GM18907 (cell line): Measurements from ENCODE around the gene DUOX1.

ENCODE experiments used
- ATAC-seq: cut with Tn5 transposase; IDR thresholded peaks from one replicate; pipeline ENCODE4 v1.9.1; 2021; ENCODE audit warnings: mild to moderate bottlenecking, moderate library complexity; ENCODE audit not compliant: unreplicated experiment

The DUOX1 gene

GRCh38 chr15:45185903-45186770, 56.3 kb downstream of the DUOX1 start:
- ATAC-seq, result no peak

GRCh38 chr15:45186771-45187577, 57.2 kb downstream of the DUOX1 start:
- no peak for ATAC-seq

- no peak for ATAC-seq
Observed at GRCh38 chr15:45187578-45187893, 57.7 kb downstream of the DUOX1 start.

- ATAC-seq, result no peak
Observed at GRCh38 chr15:45187894-45188830, 58.4 kb downstream of the DUOX1 start, which contains the start of gene SHF. TSS of gene SHF (minus strand) at chr15:45187966. CDS start at chr15:45187951, 15 bp downstream.

GRCh38 chr15:45197512-45197911, 67.7 kb downstream of the DUOX1 start:
- ATAC-seq, result no peak

- peak; percentile 71 for ATAC-seq
Observed at GRCh38 chr15:45198337-45199135, 68.7 kb downstream of the DUOX1 start.

GRCh38 chr15:45199136-45199810, 69.5 kb downstream of the DUOX1 start:
- peak; percentile 20 for ATAC-seq

- peak; percentile 52 for ATAC-seq
Observed at GRCh38 chr15:45200001-45200798, 70.4 kb downstream of the DUOX1 start.

GRCh38 chr15:45200799-45201556, 71.2 kb downstream of the DUOX1 start:
- peak; percentile 16 for ATAC-seq

- ATAC-seq, result no peak
Observed at GRCh38 chr15:45201557-45201859, 71.7 kb downstream of the DUOX1 start.

GRCh38 chr15:45201869-45202268, 72.1 kb downstream of the DUOX1 start:
- no peak for ATAC-seq

- ATAC-seq, result no peak
Observed at GRCh38 chr15:45203182-45203581, 73.4 kb downstream of the DUOX1 start.

GRCh38 chr15:45205192-45205591, 75.4 kb downstream of the DUOX1 start:
- ATAC-seq, result no peak

- no peak for ATAC-seq
Observed at GRCh38 chr15:45212493-45212892, 82.7 kb downstream of the DUOX1 start.
